Nephron progenitor cell (in vitro differentiated cells): ENCODE results near the gene LSS.

Experiments used
- DNase-seq: peaks from one replicate; pipeline ENCODE4 v3.0.0; 2021
- H3K27ac Mint-ChIP-seq: 2 replicates; pipeline ENCODE4 v1.8.0; 2021; ENCODE audit warnings: mild to moderate bottlenecking, moderate library complexity, mixed read lengths
- H3K27me3 Mint-ChIP-seq: 2 replicates; pipeline ENCODE4 v1.8.0; 2021; ENCODE audit warnings: mild to moderate bottlenecking, low read depth, mixed read lengths; ENCODE audit not compliant: poor library complexity
- H3K36me3 Mint-ChIP-seq: 2 replicates; pipeline ENCODE4 v1.8.0; 2021; ENCODE audit warnings: low read depth, mixed read lengths
- H3K4me1 Mint-ChIP-seq: 2 replicates; pipeline ENCODE4 v1.8.0; 2021; ENCODE audit warnings: mixed read lengths
- H3K4me3 Mint-ChIP-seq: 2 replicates; pipeline ENCODE4 v1.8.0; 2021; ENCODE audit warnings: mild to moderate bottlenecking, moderate library complexity, mixed read lengths
- H3K9me3 Mint-ChIP-seq: 2 replicates; pipeline ENCODE4 v1.8.0; 2021; ENCODE audit warnings: mild to moderate bottlenecking, moderate library complexity, mixed read lengths
- TF ChIP-seq, protein P1 (sequence below): fragments of 200-600 bp; sonication (generic); IDR thresholded peaks from 2 replicates; pipeline ENCODE4 v1.5.0; 2021; ENCODE audit warnings: antibody characterized with exemption

Gene LSS

GRCh38 chr21:46139686-46140085 lies 88.9 kb downstream of the LSS start:
- H3K27me3 Mint-ChIP-seq = peaks cover 28% of the 10 kb centered on the region
- peaks cover 13% of the 10 kb centered on the region for H3K9me3 Mint-ChIP-seq
- DNase-seq = no peak
- peaks cover 37% of the 10 kb centered on the region for H3K4me1 Mint-ChIP-seq
- peaks cover 11% of the 10 kb centered on the region for H3K36me3 Mint-ChIP-seq
- H3K27ac Mint-ChIP-seq = peak overlapping the region; percentile 45
- TF ChIP-seq, protein P1, sequence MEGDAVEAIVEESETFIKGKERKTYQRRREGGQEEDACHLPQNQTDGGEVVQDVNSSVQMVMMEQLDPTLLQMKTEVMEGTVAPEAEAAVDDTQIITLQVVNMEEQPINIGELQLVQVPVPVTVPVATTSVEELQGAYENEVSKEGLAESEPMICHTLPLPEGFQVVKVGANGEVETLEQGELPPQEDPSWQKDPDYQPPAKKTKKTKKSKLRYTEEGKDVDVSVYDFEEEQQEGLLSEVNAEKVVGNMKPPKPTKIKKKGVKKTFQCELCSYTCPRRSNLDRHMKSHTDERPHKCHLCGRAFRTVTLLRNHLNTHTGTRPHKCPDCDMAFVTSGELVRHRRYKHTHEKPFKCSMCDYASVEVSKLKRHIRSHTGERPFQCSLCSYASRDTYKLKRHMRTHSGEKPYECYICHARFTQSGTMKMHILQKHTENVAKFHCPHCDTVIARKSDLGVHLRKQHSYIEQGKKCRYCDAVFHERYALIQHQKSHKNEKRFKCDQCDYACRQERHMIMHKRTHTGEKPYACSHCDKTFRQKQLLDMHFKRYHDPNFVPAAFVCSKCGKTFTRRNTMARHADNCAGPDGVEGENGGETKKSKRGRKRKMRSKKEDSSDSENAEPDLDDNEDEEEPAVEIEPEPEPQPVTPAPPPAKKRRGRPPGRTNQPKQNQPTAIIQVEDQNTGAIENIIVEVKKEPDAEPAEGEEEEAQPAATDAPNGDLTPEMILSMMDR = no peak
- no peak overlapping the region for H3K4me3 Mint-ChIP-seq

DNA sequence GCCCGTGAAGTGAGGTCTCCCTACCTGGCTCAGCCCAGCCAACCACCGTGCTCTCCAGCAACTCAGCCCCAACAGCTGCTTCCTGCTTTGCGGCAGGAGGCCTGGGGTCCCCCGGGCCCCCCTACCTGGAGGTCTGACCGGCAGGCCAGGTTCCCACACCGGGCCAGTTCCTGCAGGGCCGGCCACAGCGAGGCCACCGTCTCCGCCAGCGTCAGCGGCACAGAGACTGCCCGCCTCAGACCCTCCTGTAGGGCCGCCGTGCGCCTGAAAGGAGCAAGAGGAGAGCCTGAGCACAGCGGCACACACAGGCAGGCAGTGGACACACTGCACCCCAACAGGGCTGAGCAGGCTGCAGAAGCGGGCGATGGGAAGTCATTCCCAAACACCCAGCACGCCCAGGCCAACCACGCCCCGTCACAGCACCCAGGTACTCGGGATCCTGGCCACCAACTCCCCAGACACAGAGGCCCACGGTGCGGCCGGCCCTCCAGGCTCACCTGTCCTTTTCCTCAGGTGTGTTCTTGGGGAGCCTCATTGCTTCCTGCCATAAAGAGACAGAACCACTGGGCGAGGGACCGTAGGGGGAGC lies 90.1 kb downstream of the LSS start:
- no peak overlapping the region for H3K4me3 Mint-ChIP-seq
- H3K4me1 Mint-ChIP-seq = peaks cover 29% of the 10 kb centered on the region
- peaks cover 28% of the 10 kb centered on the region for H3K27me3 Mint-ChIP-seq
- H3K36me3 Mint-ChIP-seq = peaks cover 11% of the 10 kb centered on the region
- no peak for DNase-seq
- peaks cover 13% of the 10 kb centered on the region for H3K9me3 Mint-ChIP-seq
- H3K27ac Mint-ChIP-seq = no peak overlapping the region
- TF ChIP-seq, protein P1 = no peak
